K562 (cell line): ENCODE measurements around the gene SLC2A4. TPM values are rescaled to one million over a fixed set of nuclear protein-coding genes. Genes with fewer than 3 reads are reported as not detected.

ENCODE experiments used
- ATAC-seq: fragments of 200-7000 bp; cut with Tn5 transposase; 3 replicates; pipeline ENCODE4 v1.9.1; 2020; ENCODE audit warnings: moderate library complexity
- BruUV-seq: library from RNA; stranded (reverse); fragments of 400-500 nt; replicated peaks from 2 replicates; lab custom pipeline; 2021; lab: Mats Ljungman, UMichigan
- CTCF ChIA-PET: fragments of 300-600 bp; formaldehyde crosslinking; extraction: SDS; loops from one replicate; lab custom pipeline; 2021; ENCODE audit warnings: low intra/inter-chr PET ratio; lab: Yijun Ruan, JAX
- POLR2A ChIA-PET: fragments of 300-600, 350-650 bp; sonication (Branson Sonifier 250); formaldehyde crosslinking; extraction: SDS; loops from one replicate; lab custom pipeline; 2021; ENCODE audit warnings: antibody characterized with exemption, inconsistent platforms; lab: Yijun Ruan, JAX
- DNase-seq, 4 experiments: peaks; one replicate each; pipeline versions ENCODE4 v3.0.0 to v3.0.0-alpha.2; 2011 to 2018; ENCODE audit warnings: low spot score in 3 of 4, mixed read lengths in 3 of 4; ENCODE audit errors: extremely low read depth in 1 of 4
- FAIRE-seq: peaks from 2 replicates; lab custom pipeline; 2011; peaks lifted over from hg19 to GRCh38; lab: Jason Lieb, UNC
- H2AFZ ChIP-seq: 2 replicates; pipeline ENCODE4 v1.6.0; 2011; ENCODE audit warnings: low read depth, low read length, control low read depth, inconsistent platforms
- H3K27ac ChIP-seq: fragments of 200-600 bp; 3 replicates; pipeline ENCODE4 v1.8.0; 2011; ENCODE audit warnings: low read depth, mild to moderate bottlenecking, control low read depth, inconsistent platforms, low read length, moderate library complexity, mixed read lengths; ENCODE audit errors: extremely low read depth
- H3K27me3 ChIP-seq, 2 experiments: fragments of 300-600 bp in 1 of 2; 2 replicates in 1 of 2; 3 replicates in 1 of 2; pipeline versions ENCODE4 v1.6.0 to v1.8.0; 2011; ENCODE audit warnings: inconsistent platforms in 2 of 2, low read length in 2 of 2, mild to moderate bottlenecking in 1 of 2, mixed read lengths in 1 of 2, moderate library complexity in 1 of 2; ENCODE audit not compliant: control insufficient read depth in 2 of 2, insufficient read depth in 2 of 2
- H3K36me3 ChIP-seq: fragments of 300-600 bp; 3 replicates; pipeline ENCODE4 v1.8.0; 2011; ENCODE audit warnings: mild to moderate bottlenecking, low read length, inconsistent platforms; ENCODE audit not compliant: control insufficient read depth, insufficient read depth
- H3K4me1 ChIP-seq, 2 experiments: fragments of 200-600 bp in 1 of 2; replicated peaks in 1 of 2; 2 replicates in 1 of 2; 3 replicates in 1 of 2; pipeline versions ENCODE4 v1.5.1 to v1.8.0; 2011; ENCODE audit warnings: inconsistent platforms in 2 of 2, low read length in 2 of 2, mild to moderate bottlenecking in 1 of 2, mixed read lengths in 1 of 2, moderate library complexity in 1 of 2; ENCODE audit not compliant: control insufficient read depth in 2 of 2, insufficient read depth in 2 of 2
- H3K4me2 ChIP-seq: 2 replicates; pipeline ENCODE4 v1.6.1; 2011; ENCODE audit warnings: low read length, control low read depth, inconsistent platforms, mixed read lengths; ENCODE audit not compliant: insufficient read depth
- H3K4me3 ChIP-seq: fragments of 200-600 bp; sonication (generic), shearing (Covaris generic); 2 replicates; pipeline ENCODE4 v1.5.1; 2016; ENCODE audit warnings: control low read depth, inconsistent platforms
- H3K79me2 ChIP-seq: fragments of 200-600 bp; 3 replicates; pipeline ENCODE4 v1.8.0; 2011; ENCODE audit warnings: low read length, inconsistent platforms; ENCODE audit not compliant: control insufficient read depth, insufficient read depth
- H3K9ac ChIP-seq, 2 experiments: 2 replicates each; pipeline versions ENCODE4 v1.6.0 to v1.6.1; 2011; ENCODE audit warnings: low read depth in 2 of 2, low read length in 2 of 2, control low read depth in 1 of 2, inconsistent platforms in 1 of 2, mild to moderate bottlenecking in 1 of 2, mixed read lengths in 1 of 2; ENCODE audit not compliant: insufficient read depth in 1 of 2
- H3K9me1 ChIP-seq: one replicate; pipeline ENCODE4 v1.6.0; 2011; ENCODE audit warnings: inconsistent platforms, mild to moderate bottlenecking, low read length, moderate library complexity; ENCODE audit not compliant: control insufficient read depth, insufficient read depth
- H3K9me3 ChIP-seq: replicated peaks from 2 replicates; pipeline ENCODE4 v1.5.1; 2011; ENCODE audit warnings: low read depth, low read length, inconsistent platforms; ENCODE audit not compliant: control insufficient read depth, insufficient read depth
- H4K20me1 ChIP-seq: replicated peaks from 2 replicates; pipeline ENCODE4 v1.6.1; 2011; ENCODE audit warnings: low read length, inconsistent platforms, mixed read lengths; ENCODE audit not compliant: control insufficient read depth, insufficient read depth
- ELF1 ChIP-seq: fragments of 200-800 bp; sonication (Bioruptor generic); IDR thresholded peaks from 2 replicates; pipeline ENCODE4 v1.6.1; 2016; ENCODE audit warnings: missing genetic modification characterization, missing compliant biosample characterization
- HNRNPUL1 ChIP-seq: fragments of 200-400 bp; formaldehyde crosslinking; IDR thresholded peaks from 2 replicates; pipeline ENCODE4 v1.6.1; 2017; ENCODE audit warnings: low read length
- SP1 ChIP-seq: sonication (generic); formaldehyde crosslinking; IDR thresholded peaks from 2 replicates; pipeline ENCODE4 v1.8.1; 2022; ENCODE audit warnings: mild to moderate bottlenecking, missing genetic modification reagents
- TAF1 ChIP-seq: IDR thresholded peaks from 2 replicates; pipeline ENCODE4 v1.6.1; 2011; ENCODE audit warnings: mild to moderate bottlenecking, low read length, moderate library complexity; ENCODE audit not compliant: insufficient read depth, control insufficient read depth, severe bottlenecking; ENCODE audit errors: extremely low read depth
- ZNF133 ChIP-seq: fragments of 250-450 bp; sonication (Bioruptor Pico); IDR thresholded peaks from 2 replicates; pipeline ENCODE4 v1.4.0; 2020; ENCODE audit warnings: mild to moderate bottlenecking
- WGBS: fragments of 100-300 bp; shearing (Covaris generic); methylation state at CpG from one replicate; pipeline ENCODE4 v1.1.6; 2016; ENCODE audit warnings: low coverage, mixed read lengths; ENCODE audit not compliant: insufficient coverage; ENCODE audit errors: missing lambda C conversion rate; 5-methylcytosine and 5-hydroxymethylcytosine counted together
- in situ Hi-C: fragments of 300-500 bp; cut with MboI; formaldehyde crosslinking; loops from 4 replicates; pipeline ENCODE4 v1.15.0; 2018; ENCODE audit warnings: inconsistent platforms, mixed read lengths
- intact Hi-C: fragments of 100-400 bp; cut with micrococcal nuclease; formaldehyde crosslinking; loops from 2 replicates; pipeline ENCODE4 v1.14.2; 2022
- polyA plus RNA-seq, 8 experiments: library from polyadenylated mRNA; depleted of rRNA in 4 of 8; stranded (reverse) in 5 of 8; unstranded in 3 of 8; fragments of >200 nt; fragmentation: Nextera tagmentation in 2 of 8; fragmentation: Illumina TruSeq in 1 of 8; extraction: Ambion mirVana in 2 of 8; extraction: Trizol in 1 of 8; gene quantifications; 2 replicates each; pipeline versions ENCODE4 v1.2.1 to v1.2.3, GENCODE V29; 2011 to 2014; ENCODE audit warnings: inconsistent platforms in 1 of 8, missing spikeins in 1 of 8
- total RNA-seq, 7 experiments: library from RNA; depleted of rRNA in 6 of 7; stranded (reverse); fragments of >200 nt in 6 of 7; fragmentation: Illumina TruSeq in 2 of 7; extraction: Trizol in 2 of 7; gene quantifications; 2 replicates each; pipeline versions ENCODE4 v1.2.1 to v1.2.3, GENCODE V29; 2011 to 2021; ENCODE audit warnings: low replicate concordance in 1 of 7
- TF ChIP-seq, protein P1 (sequence below): fragments of 250-450 bp; sonication (Bioruptor Pico); IDR thresholded peaks from 2 replicates; pipeline ENCODE4 v1.5.0; 2020; ENCODE audit warnings: mild to moderate bottlenecking, borderline replicate concordance
- TF ChIP-seq, protein P2 (sequence below): fragments of 450-650 bp; IDR thresholded peaks from 2 replicates; pipeline ENCODE4 v1.6.1; 2016; ENCODE audit warnings: borderline replicate concordance

SLC2A4 gene
- total and polyA plus RNA-seq, 9 of the 15 experiments (the other 6 are each of a cell fraction or from before 2014, with no cell fraction given), result 0.74 to 3.5 (median 1.6) TPM

DNA sequence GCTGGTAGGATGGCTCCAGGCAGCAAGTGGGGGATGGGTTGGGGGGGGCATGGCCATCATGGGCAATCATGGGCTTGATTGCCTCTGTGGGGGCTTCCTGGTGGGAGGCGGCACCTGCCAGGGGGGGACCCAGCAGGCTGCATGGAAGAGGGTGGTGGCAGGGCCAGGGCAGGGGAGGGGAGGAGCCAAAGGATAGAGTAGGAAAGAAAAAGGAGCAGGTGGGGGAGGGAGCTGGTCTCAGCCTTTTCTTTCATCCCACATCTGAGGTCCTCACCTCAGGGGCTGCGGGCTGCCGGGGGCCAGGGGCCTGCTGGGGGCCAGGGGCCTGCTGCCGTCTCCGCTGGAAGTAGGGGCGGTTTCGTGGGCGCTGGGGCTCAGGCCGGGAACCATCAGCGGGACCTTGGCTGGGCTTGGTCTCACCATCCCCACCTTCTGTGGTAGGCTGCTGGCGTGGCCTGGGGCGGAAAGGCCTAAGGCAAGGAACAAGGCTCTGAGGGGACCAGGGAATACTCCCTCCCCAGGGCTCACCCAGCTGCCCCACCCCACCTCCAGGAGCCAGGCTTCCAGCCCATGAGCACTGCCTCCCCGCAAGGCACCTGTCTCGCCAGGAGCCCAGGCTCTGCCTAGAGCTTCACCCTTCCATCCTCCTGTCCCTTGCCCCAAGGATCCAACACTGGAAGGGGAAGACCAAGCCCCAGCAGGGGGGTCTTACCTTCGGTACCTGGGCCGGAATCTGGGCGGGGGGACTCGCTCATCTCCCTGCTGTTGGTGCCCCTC lies 7.9 kb downstream of the SLC2A4 start:
- CTCF ChIA-PET, result no interaction called here
- FAIRE-seq (no peak), DNase-seq (no peak), ATAC-seq (no peak)
- no peaks in the 10 kb centered on the region for H3K79me2 ChIP-seq
- H3K4me3 ChIP-seq, result no peak overlapping the region
- WGBS, result 49% methylated on average over 5 of the region's 18 CpGs
- TF ChIP-seq TAF1 (no peak), ELF1 (tag) (no peak), ZNF133 (CRISPR knock-in tag) (no peak), SP1 (CRISPR knock-in tag) (no peak), HNRNPUL1 (no peak)
- TF ChIP-seq, protein P1, sequence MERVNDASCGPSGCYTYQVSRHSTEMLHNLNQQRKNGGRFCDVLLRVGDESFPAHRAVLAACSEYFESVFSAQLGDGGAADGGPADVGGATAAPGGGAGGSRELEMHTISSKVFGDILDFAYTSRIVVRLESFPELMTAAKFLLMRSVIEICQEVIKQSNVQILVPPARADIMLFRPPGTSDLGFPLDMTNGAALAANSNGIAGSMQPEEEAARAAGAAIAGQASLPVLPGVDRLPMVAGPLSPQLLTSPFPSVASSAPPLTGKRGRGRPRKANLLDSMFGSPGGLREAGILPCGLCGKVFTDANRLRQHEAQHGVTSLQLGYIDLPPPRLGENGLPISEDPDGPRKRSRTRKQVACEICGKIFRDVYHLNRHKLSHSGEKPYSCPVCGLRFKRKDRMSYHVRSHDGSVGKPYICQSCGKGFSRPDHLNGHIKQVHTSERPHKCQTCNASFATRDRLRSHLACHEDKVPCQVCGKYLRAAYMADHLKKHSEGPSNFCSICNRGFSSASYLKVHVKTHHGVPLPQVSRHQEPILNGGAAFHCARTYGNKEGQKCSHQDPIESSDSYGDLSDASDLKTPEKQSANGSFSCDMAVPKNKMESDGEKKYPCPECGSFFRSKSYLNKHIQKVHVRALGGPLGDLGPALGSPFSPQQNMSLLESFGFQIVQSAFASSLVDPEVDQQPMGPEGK (CRISPR knock-in tag), result no peak
- TF ChIP-seq, protein P2, sequence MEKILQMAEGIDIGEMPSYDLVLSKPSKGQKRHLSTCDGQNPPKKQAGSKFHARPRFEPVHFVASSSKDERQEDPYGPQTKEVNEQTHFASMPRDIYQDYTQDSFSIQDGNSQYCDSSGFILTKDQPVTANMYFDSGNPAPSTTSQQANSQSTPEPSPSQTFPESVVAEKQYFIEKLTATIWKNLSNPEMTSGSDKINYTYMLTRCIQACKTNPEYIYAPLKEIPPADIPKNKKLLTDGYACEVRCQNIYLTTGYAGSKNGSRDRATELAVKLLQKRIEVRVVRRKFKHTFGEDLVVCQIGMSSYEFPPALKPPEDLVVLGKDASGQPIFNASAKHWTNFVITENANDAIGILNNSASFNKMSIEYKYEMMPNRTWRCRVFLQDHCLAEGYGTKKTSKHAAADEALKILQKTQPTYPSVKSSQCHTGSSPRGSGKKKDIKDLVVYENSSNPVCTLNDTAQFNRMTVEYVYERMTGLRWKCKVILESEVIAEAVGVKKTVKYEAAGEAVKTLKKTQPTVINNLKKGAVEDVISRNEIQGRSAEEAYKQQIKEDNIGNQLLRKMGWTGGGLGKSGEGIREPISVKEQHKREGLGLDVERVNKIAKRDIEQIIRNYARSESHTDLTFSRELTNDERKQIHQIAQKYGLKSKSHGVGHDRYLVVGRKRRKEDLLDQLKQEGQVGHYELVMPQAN, result no peak
- in situ Hi-C loops (no loop called here), intact Hi-C loops (no loop called here)
- H3K9me1 ChIP-seq, result no peaks in the 10 kb centered on the region
- no peaks in the 10 kb centered on the region for H4K20me1 ChIP-seq
- H2AFZ ChIP-seq, result no peak overlapping the region
- peaks cover 11 to 33% of the 10 kb centered on the region in 2 experiments for H3K4me1 ChIP-seq
- no peaks in the 10 kb centered on the region for H3K27me3 ChIP-seq
- H3K27ac ChIP-seq, result no peak overlapping the region
- no peak overlapping the region for H3K9ac ChIP-seq
- no peak overlapping the region for H3K4me2 ChIP-seq
- no TSS peak for BruUV-seq
- 0 out of 3 replicates have a peak, but pooled peaks cover 3% of the 10 kb centered on the region for H3K36me3 ChIP-seq
- POLR2A ChIA-PET, result interaction anchor here (0.7 to 0.8 kb wide), 2 partner anchors 15 to 19 kb away, joined by 3 read pairs; no protein-coding TSS in a partner anchor
- no peaks in the 10 kb centered on the region for H3K9me3 ChIP-seq
